Epithelial cell of esophagus (primary cell): ENCODE data around the gene CLIC5.

Experiments used
- DNase-seq: peaks from one replicate; pipeline ENCODE4 v3.0.0; 2010; ENCODE audit warnings: low read depth
- H3K4me3 ChIP-seq: 2 replicates; pipeline ENCODE4 v1.5.1; 2011; ENCODE audit warnings: mild to moderate bottlenecking, low read length, control low read depth
- TF ChIP-seq, protein P1 (sequence below): IDR thresholded peaks from 2 replicates; pipeline ENCODE4 v1.5.1; 2011; ENCODE audit warnings: low read depth, mild to moderate bottlenecking, low read length, control low read depth, inconsistent platforms; ENCODE audit not compliant: insufficient read depth; ENCODE audit errors: missing control alignments

CLIC5 gene

DNA sequence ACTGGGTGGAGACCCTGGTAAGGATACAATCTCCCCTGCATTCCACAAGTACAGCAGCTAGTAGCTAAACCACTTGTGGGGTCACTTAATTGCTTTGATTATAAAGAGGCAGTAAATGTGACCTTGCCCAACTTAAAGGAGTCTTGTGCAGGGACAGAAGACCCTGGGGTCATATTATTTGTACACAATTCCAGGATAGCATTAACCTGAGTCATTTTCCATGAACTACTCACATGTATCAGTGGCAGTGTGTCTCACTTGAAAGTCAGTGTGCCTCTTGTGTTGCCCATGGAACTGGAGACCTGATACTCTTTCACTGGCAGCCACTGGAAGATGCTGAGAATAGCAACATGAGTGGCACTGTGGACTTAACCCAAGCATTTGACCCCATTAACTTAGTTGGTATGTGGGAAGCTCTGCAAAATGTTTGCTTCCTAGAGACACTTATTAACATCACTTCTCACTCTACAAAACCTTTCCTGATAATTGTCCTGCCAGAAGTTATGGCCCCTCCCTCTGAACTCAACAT lies 28.9 kb downstream of the CLIC5 start:
- TF ChIP-seq, protein P1, sequence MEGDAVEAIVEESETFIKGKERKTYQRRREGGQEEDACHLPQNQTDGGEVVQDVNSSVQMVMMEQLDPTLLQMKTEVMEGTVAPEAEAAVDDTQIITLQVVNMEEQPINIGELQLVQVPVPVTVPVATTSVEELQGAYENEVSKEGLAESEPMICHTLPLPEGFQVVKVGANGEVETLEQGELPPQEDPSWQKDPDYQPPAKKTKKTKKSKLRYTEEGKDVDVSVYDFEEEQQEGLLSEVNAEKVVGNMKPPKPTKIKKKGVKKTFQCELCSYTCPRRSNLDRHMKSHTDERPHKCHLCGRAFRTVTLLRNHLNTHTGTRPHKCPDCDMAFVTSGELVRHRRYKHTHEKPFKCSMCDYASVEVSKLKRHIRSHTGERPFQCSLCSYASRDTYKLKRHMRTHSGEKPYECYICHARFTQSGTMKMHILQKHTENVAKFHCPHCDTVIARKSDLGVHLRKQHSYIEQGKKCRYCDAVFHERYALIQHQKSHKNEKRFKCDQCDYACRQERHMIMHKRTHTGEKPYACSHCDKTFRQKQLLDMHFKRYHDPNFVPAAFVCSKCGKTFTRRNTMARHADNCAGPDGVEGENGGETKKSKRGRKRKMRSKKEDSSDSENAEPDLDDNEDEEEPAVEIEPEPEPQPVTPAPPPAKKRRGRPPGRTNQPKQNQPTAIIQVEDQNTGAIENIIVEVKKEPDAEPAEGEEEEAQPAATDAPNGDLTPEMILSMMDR: no peak
- no peak overlapping the region for H3K4me3 ChIP-seq
- no peak for DNase-seq

DNA sequence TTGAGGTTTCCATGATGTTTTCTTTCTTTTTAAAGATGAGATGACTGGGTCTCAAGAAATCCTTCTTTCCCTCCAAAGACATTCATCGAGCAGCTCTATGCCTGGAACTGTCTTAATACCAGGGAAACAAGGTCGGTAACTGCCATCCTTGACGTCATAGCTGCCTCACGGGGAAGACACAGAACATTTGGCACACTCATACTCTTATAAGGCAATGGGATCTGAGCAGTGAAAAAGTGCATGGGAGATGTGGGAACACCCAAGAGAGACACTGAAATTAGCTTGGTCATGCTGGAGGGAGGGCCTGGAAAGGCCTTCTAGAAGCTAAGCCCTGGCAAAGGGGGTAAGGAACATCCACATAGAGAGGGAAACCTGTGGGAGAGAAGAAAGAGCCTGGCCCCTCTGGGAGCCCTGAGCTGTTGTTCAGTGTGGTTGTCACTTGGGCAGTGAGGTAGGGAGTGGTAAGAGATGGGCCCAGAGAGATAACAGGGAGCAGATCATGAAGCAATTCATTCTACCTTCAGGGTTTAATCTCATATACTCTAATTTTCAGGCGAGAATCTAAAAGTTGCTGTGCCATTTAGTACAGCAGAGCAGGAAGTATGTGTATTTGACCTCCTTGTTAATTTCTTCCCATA lies 30.8 kb downstream of the CLIC5 start:
- DNase-seq: no peak
- no peak overlapping the region for H3K4me3 ChIP-seq
- TF ChIP-seq, protein P1: no peak

DNA sequence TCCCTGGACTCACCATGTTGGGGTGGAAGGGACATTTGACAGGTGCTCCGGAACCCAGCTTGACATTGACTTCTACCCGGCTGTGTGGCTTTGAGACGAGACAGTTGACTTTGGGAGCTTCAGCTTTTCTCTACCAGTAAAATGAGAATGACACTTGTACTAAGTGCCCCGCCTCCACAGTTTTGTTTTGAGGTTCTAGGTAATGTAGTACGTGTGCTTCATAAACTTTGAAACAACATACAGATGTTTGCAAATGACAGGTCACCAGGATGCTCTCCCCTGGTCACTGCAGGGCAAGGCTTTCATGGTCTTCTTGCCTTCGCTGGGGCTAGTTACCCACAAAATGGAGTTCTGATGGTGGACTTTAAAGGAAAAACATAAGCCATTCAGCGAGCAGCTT lies 31.3 kb downstream of the CLIC5 start:
- TF ChIP-seq, protein P1: no peak
- no peak overlapping the region for H3K4me3 ChIP-seq

DNA sequence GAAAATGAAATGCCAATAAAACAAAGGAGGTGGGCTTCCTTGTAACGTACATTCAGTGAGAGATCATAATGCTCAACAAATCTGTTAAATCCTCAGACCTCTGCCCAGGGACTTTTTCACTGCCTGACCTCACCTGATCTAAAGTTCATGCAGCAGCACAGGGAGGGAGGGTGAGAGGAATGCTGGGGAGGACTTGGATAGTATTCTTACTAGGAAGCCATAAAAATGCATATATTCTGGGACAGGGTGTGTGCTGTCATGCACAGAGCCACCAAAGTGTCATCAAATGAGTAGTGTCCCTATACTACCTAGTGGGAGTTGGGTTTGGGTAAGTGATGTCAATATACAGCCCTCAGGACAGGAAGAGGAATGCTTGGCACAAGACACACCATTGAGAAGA lies 32.6 kb downstream of the CLIC5 start:
- DNase-seq: no peak
- H3K4me3 ChIP-seq: no peak overlapping the region
- TF ChIP-seq, protein P1: no peak

More for the DNA sequence above, 31.3 kb downstream of the CLIC5 start:
- no peak for DNase-seq

DNA sequence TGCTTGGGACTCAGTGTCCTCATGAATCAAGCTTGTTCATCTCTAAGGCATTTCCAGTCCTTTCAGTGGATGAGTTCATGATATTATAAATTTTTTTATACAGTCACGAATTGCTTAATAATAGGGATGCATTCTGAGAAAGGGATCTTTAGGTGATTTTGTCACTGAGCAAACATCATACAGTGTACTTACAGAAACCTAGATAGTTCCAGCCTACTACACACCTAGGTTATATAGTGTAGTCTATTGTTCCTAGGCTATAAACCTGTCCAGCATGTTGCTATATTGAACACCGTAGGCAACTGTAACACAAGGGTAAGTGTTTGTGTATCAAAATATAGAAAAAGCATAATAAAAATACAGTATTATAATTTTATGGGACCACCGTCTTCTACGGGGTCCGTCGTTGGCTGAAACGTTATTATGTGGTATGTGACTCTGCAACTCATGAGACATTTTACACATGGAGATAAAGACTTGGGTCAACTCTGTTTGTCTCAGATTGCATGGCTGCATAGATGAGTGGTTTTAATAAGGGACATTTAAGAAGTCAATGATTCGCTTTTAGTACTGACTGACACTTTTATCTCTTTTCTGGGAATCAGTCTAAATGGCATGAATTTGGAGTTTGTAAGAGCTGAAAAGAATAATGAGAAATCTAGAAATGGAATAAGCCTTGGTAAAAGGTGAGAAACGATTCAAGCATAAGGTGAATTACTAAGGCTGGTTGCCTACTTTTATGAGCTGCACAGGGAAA lies 33.2 kb downstream of the CLIC5 start:
- DNase-seq: no peak
- no peak overlapping the region for H3K4me3 ChIP-seq
- TF ChIP-seq, protein P1: no peak

DNA sequence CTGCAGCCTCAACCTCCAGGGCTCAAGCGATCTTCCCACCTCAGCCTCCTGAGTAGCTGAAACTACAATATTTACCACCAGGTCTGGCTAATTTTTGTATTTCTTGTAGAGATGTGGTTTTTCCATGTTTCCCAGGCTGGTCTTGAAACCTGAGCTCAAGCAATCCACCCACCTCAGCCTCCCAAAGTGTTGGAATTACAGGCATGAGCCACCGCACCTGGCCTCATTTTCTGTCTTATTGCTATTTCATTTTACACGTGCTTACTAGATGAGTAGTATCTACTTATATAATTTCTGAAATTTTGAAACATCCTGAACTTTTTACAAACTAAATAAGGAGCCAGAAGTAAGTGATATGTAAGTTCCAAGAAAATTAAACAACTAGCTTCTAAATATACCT lies 34.6 kb downstream of the CLIC5 start:
- no peak for DNase-seq
- H3K4me3 ChIP-seq: no peak overlapping the region
- TF ChIP-seq, protein P1: no peak
